ENCODE results near the gene MEIS3.

MEIS3 gene

GRCh38 chr19:47356900-47357299 lies 62.4 kb downstream of the MEIS3 start:
- DNase-seq, result no peak

- DNase-seq, result no peak
Observed at GRCh38 chr19:47353307-47353712, 66.0 kb downstream of the MEIS3 start.
